IMR-90 (cell line): Measurements from ENCODE around the gene SLX4IP. TPM values are rescaled to one million over a fixed set of nuclear protein-coding genes. Genes with fewer than 3 reads are reported as not detected.
A peak's percentile ranks its signal among the peaks of the same experiment; 100 is the strongest.

Source experiments
- ATAC-seq: fragments of 200-7000 bp; cut with Tn5 transposase; 2 replicates; pipeline ENCODE4 v1.9.1; 2020; ENCODE audit warnings: low read depth, mild to moderate bottlenecking, moderate library complexity
- BruUV-seq: library from RNA; stranded (reverse); fragments of 400-500 nt; replicated peaks from 2 replicates; lab custom pipeline; 2021; lab: Mats Ljungman, UMichigan
- CTCF ChIA-PET: fragments of 300-600 bp; formaldehyde crosslinking; extraction: SDS; loops from one replicate; lab custom pipeline; 2021; ENCODE audit warnings: antibody characterized with exemption; lab: Yijun Ruan, JAX
- POLR2A ChIA-PET: fragments of 300-600 bp; sonication (Branson Sonifier 250); formaldehyde crosslinking; loops from one replicate; lab custom pipeline; 2022; ENCODE audit warnings: antibody characterized with exemption; ENCODE audit not compliant: unreplicated experiment; lab: Charles Lee
- DNase-seq: peaks from one replicate; pipeline ENCODE4 v3.0.0; 2013
- H2AFZ ChIP-seq: replicated peaks from 2 replicates; pipeline ENCODE3; 2013; ENCODE audit warnings: low read length, mild to moderate bottlenecking; ENCODE audit not compliant: poor library complexity
- H2AK5ac ChIP-seq: 2 replicates; pipeline ENCODE4 v1.6.1; 2013; ENCODE audit warnings: low read depth, low read length, inconsistent platforms
- H2AK9ac ChIP-seq: replicated peaks from 2 replicates; pipeline ENCODE3; 2013; ENCODE audit warnings: mild to moderate bottlenecking, low read depth, low read length, moderate library complexity; ENCODE audit not compliant: poor library complexity
- H2BK120ac ChIP-seq: 2 replicates; pipeline ENCODE4 v1.6.1; 2013; ENCODE audit warnings: low read depth, low read length, inconsistent platforms
- H2BK15ac ChIP-seq: 3 replicates; pipeline ENCODE4 v1.6.1; 2013; ENCODE audit warnings: low read depth, low read length, inconsistent platforms
- H2BK20ac ChIP-seq: 2 replicates; pipeline ENCODE4 v1.6.1; 2013; ENCODE audit warnings: low read depth, mild to moderate bottlenecking, inconsistent platforms, low read length, moderate library complexity
- H2BK5ac ChIP-seq: 2 replicates; pipeline ENCODE4 v1.6.1; 2013; ENCODE audit warnings: mild to moderate bottlenecking, low read depth, low read length, inconsistent platforms; ENCODE audit not compliant: poor library complexity, severe bottlenecking
- H3K14ac ChIP-seq: replicated peaks from 2 replicates; pipeline ENCODE4 v1.6.1; 2013; ENCODE audit warnings: low read depth, low read length, inconsistent platforms
- H3K18ac ChIP-seq: 2 replicates; pipeline ENCODE4 v1.6.1; 2013; ENCODE audit warnings: low read depth, low read length, control low read depth
- H3K23ac ChIP-seq: 2 replicates; pipeline ENCODE4 v1.6.1; 2013; ENCODE audit warnings: low read depth, low read length, inconsistent platforms
- H3K27ac ChIP-seq: 2 replicates; pipeline ENCODE4 v1.5.1; 2013; ENCODE audit warnings: mild to moderate bottlenecking, control low read depth, low read length; ENCODE audit not compliant: insufficient read depth
- H3K27me3 ChIP-seq: 2 replicates; pipeline ENCODE4 v1.6.1; 2013; ENCODE audit warnings: low read length; ENCODE audit not compliant: control insufficient read depth, insufficient read depth
- H3K36me3 ChIP-seq: 2 replicates; pipeline ENCODE4 v1.6.1; 2013; ENCODE audit warnings: low read length, mixed read lengths; ENCODE audit not compliant: control insufficient read depth, insufficient read depth
- H3K4ac ChIP-seq: 2 replicates; pipeline ENCODE4 v1.6.1; 2013; ENCODE audit warnings: low read depth, low read length, inconsistent platforms
- H3K4me1 ChIP-seq: 2 replicates; pipeline ENCODE4 v1.6.1; 2013; ENCODE audit warnings: low read length, mixed read lengths; ENCODE audit not compliant: control insufficient read depth, insufficient read depth
- H3K4me2 ChIP-seq: 2 replicates; pipeline ENCODE4 v1.6.1; 2013; ENCODE audit warnings: low read depth, mild to moderate bottlenecking, control low read depth, low read length, moderate library complexity
- H3K4me3 ChIP-seq: 2 replicates; pipeline ENCODE4 v1.5.1; 2013; ENCODE audit warnings: low read depth, mild to moderate bottlenecking, control low read depth, low read length, moderate library complexity; ENCODE audit not compliant: insufficient read depth
- H3K56ac ChIP-seq: 2 replicates; pipeline ENCODE4 v1.6.1; 2013; ENCODE audit warnings: low read length, inconsistent platforms; ENCODE audit not compliant: insufficient read depth; ENCODE audit errors: extremely low read depth
- H3K79me1 ChIP-seq, 2 experiments: 2 replicates each; pipeline ENCODE4 v1.6.1; 2013; ENCODE audit warnings: low read length in 2 of 2, inconsistent platforms in 1 of 2, low read depth in 1 of 2
- H3K9ac ChIP-seq: 2 replicates; pipeline ENCODE4 v1.6.1; 2013; ENCODE audit warnings: low read depth, low read length, control low read depth
- H3K9me1 ChIP-seq: 2 replicates; pipeline ENCODE4 v1.6.1; 2013; ENCODE audit warnings: low read length, inconsistent platforms; ENCODE audit not compliant: insufficient read depth
- H3K9me3 ChIP-seq: 2 replicates; pipeline ENCODE4 v1.6.1; 2013; ENCODE audit warnings: low read length; ENCODE audit not compliant: control insufficient read depth, insufficient read depth
- H4K20me1 ChIP-seq: 2 replicates; pipeline ENCODE4 v1.6.1; 2013; ENCODE audit warnings: low read length, inconsistent platforms; ENCODE audit not compliant: insufficient read depth
- H4K5ac ChIP-seq: 2 replicates; pipeline ENCODE4 v1.6.1; 2013; ENCODE audit warnings: mild to moderate bottlenecking, low read depth, low read length, control low read depth
- H4K8ac ChIP-seq, 2 experiments: 2 replicates each; pipeline ENCODE4 v1.6.1; 2013; ENCODE audit warnings: low read depth in 2 of 2, low read length in 2 of 2, control low read depth in 1 of 2, inconsistent platforms in 1 of 2
- H4K91ac ChIP-seq: 2 replicates; pipeline ENCODE4 v1.6.1; 2013; ENCODE audit warnings: low read depth, low read length, inconsistent platforms; ENCODE audit not compliant: insufficient read depth
- FOS ChIP-seq: fragments of 150-350 bp; IDR thresholded peaks from 2 replicates; pipeline ENCODE4 v1.6.1; 2016; ENCODE audit warnings: low read depth, low read length
- WGBS, 2 experiments: methylation state at CpG; one replicate each; pipeline versions ENCODE4 v1.1.5 to v1.1.7; 2013; ENCODE audit warnings: missing lambda C conversion rate in 2 of 2; ENCODE audit not compliant: insufficient read length in 1 of 2; ENCODE audit errors: extremely low coverage in 2 of 2; 5-methylcytosine and 5-hydroxymethylcytosine counted together
- dilution Hi-C: fragments of 300-500 bp; cut with HindIII; formaldehyde crosslinking; loops from one replicate; pipeline ENCODE4 v1.14.3; 2018; ENCODE audit warnings: low sequenced_read_pairs; ENCODE audit not compliant: unreplicated experiment
- in situ Hi-C: fragments of 300-500 bp; cut with MboI; formaldehyde crosslinking; loops from 3 replicates; pipeline ENCODE4 v1.14.3; 2019; ENCODE audit warnings: low sequenced_read_pairs, inconsistent platforms, mixed read lengths
- intact Hi-C: fragments of 100-400 bp; cut with micrococcal nuclease; formaldehyde crosslinking; loops from 2 replicates; pipeline ENCODE4 v1.10.0; 2022
- polyA plus RNA-seq, 3 experiments: library from polyadenylated mRNA; depleted of rRNA; stranded (reverse); fragments of >200 nt; gene quantifications; 2 replicates each; pipeline ENCODE4 v1.2.3, GENCODE V29; 2012; ENCODE audit warnings: low replicate concordance in 1 of 3
- total RNA-seq: library from RNA; depleted of rRNA; stranded (reverse); fragments of >200 nt; gene quantifications from 2 replicates; pipeline ENCODE4 v1.2.3, GENCODE V29; 2012
- TF ChIP-seq, protein P1 (sequence below): fragments of 150-350 bp; IDR thresholded peaks from 2 replicates; pipeline ENCODE4 v1.6.1; 2016; ENCODE audit warnings: low read depth, mild to moderate bottlenecking, low read length, moderate library complexity, borderline replicate concordance

SLX4IP gene
- total and polyA plus RNA-seq, 2 of the 4 experiments (the other 2 are of a cell fraction): 1.3 to 5.9 TPM

DNA sequence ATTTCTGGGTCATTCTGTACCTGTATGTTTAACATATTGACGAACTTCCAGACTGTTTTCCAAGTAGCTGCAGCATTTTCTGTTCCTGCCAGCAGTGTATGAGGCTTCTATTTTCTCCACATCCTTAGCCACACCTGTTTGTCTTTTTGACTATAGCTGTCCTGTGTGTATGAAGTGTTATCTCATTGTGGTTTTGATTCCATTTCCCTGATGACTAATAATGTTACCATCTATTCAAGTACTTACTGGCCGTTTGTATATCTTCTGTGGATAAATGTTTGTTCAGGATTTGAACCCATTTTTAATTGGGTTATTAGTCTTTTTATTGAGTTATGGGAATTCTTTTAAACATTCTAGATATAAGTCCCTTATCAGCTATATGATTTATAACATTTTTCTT is 143.5 kb downstream of the SLX4IP start:
- peaks cover 0 to 4% of the 10 kb centered on the region in 2 experiments; a peak in 1 of 4 replicates for H3K79me1 ChIP-seq
- no peak overlapping the region for H3K27ac ChIP-seq
- H2BK20ac ChIP-seq: no peak overlapping the region
- dilution Hi-C loops (no loop called here), intact Hi-C loops (no loop called here), in situ Hi-C loops (no loop called here)
- H2BK5ac ChIP-seq: no peak overlapping the region
- H4K20me1 ChIP-seq: no peaks in the 10 kb centered on the region
- no peak overlapping the region for H4K91ac ChIP-seq
- no peaks in the 10 kb centered on the region for H3K27me3 ChIP-seq
- H2AFZ ChIP-seq: no peak overlapping the region
- no TSS peak for BruUV-seq
- no peak overlapping the region for H4K8ac ChIP-seq
- H2BK15ac ChIP-seq: no peak overlapping the region
- ATAC-seq (peak; percentile 81), DNase-seq (peak; percentile 92)
- peaks cover 5% of the 10 kb centered on the region for H3K9me1 ChIP-seq
- H3K36me3 ChIP-seq: no peaks in the 10 kb centered on the region
- no peak overlapping the region for H2BK120ac ChIP-seq
- H3K4me2 ChIP-seq: no peak overlapping the region
- POLR2A ChIA-PET: no interaction called here
- no peak overlapping the region for H3K4me3 ChIP-seq
- H4K5ac ChIP-seq: no peak overlapping the region
- no peak overlapping the region; the same call in 1 of the 2 replicates for H3K4ac ChIP-seq
- no peak overlapping the region for H2AK9ac ChIP-seq
- H3K14ac ChIP-seq: no peak overlapping the region
- no peak overlapping the region for H3K56ac ChIP-seq
- CTCF ChIA-PET: interaction anchor here (0.6 kb wide), 1 partner anchor 583 kb away, joined by 3 read pairs; no protein-coding TSS in a partner anchor
- whole genome bisulfite sequencing, 2 experiments: no CpG with 5 or more reads among the region's 2 CpGs
- H3K9ac ChIP-seq: no peak overlapping the region
- no peak overlapping the region for H2AK5ac ChIP-seq
- TF ChIP-seq FOS: peak; percentile 38; the same call in 1 of the 2 replicates
- TF ChIP-seq, protein P1, sequence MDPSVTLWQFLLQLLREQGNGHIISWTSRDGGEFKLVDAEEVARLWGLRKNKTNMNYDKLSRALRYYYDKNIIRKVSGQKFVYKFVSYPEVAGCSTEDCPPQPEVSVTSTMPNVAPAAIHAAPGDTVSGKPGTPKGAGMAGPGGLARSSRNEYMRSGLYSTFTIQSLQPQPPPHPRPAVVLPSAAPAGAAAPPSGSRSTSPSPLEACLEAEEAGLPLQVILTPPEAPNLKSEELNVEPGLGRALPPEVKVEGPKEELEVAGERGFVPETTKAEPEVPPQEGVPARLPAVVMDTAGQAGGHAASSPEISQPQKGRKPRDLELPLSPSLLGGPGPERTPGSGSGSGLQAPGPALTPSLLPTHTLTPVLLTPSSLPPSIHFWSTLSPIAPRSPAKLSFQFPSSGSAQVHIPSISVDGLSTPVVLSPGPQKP: no peak
- H3K23ac ChIP-seq: no peak overlapping the region
- H3K18ac ChIP-seq: no peak overlapping the region
- H3K4me1 ChIP-seq: peaks cover 4% of the 10 kb centered on the region
- no peaks in the 10 kb centered on the region for H3K9me3 ChIP-seq
